GM21825 (cell line): ENCODE measurements around the gene TUFM.
"Not testable (repeated sequence)": the region's sequence is repeated elsewhere in the genome, so short reads cannot be mapped to it uniquely, and the experiment has no call there.

Source experiments
- ATAC-seq: cut with Tn5 transposase; IDR thresholded peaks from one replicate; pipeline ENCODE4 v1.9.1; 2021; ENCODE audit warnings: mild to moderate bottlenecking, moderate library complexity; ENCODE audit not compliant: unreplicated experiment

TUFM gene

GRCh38 chr16:28875134-28876018 is 29.2 kb upstream of the TUFM start:
- no peak for ATAC-seq

DNA sequence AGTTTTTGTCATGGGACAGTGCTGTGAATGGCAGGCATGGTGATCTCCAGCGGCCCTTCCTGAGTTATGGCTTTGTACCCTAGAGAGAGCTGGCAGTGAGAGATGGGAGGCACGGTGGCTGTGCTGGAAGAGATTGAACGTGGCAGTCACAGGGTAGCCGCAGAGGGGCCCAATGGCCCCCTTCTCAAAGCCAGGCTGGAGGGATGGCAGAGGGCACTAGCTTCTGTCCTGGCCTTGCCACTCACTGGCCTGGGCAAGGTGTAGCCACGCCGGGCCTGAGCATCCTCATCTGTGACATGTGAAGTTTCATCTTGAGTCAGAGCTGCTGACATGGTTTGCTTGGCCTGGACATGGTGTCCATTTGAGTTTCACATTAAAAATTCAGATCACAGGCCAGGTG is 28.3 kb upstream of the TUFM start:
- ATAC-seq, result no peak

DNA sequence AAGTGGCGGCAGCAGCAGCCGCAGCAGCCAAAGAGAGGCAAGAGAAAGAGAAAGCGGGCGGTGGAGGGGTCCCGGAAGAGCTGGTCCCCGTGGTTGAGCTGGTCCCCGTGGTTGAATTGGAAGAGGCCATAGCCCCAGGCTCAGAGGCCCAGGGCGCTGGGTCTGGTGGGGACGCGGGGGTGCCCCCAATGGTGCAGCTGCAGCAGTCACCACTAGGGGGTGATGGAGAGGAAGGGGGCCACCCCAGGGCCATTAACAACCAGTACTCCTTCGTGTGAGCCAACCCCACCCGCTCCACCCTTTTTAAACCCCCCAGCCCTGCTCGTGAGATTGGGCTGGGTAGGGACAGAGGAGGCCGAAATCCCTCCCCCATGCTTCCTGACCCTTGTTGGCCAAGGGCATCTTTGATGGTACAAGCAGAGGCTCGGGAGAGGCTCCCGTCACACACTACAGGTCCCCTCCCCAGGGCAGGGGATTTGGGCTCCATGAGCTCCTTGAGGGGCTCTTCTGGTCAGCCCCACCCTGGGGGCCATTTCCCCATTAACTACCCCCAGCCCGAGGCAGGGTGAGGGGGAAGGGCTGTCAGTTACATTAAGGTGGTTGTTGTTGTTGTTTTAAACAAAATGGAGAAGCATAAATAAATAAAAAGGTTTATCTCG is 27.5 kb upstream of the TUFM start:
- no peak for ATAC-seq

- ATAC-seq, result no peak
Measured at GRCh38 chr16:28872952-28873351, 26.8 kb upstream of the TUFM start.

DNA sequence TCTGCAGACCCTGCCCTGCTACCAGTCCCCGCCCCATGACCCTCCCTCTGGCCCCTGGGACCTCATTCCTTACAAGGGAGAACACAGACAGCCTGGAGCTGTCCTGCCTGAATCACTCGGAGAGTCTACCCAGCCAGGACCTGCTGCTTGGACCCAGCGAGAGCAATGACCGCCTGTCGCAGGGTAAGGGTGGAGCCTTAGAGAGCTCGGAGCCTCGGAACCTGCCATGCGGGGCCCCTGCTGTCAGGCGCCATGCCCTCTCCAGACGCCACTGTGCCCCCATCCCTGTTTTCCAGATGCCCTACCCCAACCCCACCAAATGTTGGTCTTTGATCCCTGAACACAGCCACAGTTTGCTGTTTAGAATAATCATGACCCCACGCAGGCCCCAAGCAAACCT is 23.1 kb upstream of the TUFM start:
- no peak for ATAC-seq

- not testable (repeated sequence) for ATAC-seq
Measured at GRCh38 chr16:28867646-28868045, 21.5 kb upstream of the TUFM start.

- ATAC-seq, result no peak
Measured at GRCh38 chr16:28867241-28867640, 21.1 kb upstream of the TUFM start.

DNA sequence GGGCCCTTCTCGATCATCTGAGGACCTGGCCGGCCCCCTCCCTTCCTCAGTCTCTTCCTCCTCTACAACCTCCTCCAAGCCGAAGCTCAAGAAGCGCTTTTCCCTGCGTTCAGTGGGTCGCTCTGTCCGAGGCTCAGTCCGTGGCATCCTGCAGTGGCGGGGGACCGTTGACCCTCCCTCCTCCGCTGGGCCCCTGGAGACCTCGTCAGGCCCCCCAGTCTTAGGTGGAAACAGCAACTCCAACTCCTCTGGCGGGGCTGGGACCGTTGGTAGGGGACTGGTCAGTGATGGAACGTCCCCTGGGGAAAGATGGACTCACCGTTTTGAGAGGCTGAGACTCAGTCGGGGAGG is 20.3 kb upstream of the TUFM start:
- no peak for ATAC-seq

- no peak for ATAC-seq
Measured at GRCh38 chr16:28865722-28866453, 19.7 kb upstream of the TUFM start.

- no peak for ATAC-seq
Measured at GRCh38 chr16:28865001-28865688, 19.0 kb upstream of the TUFM start.

- no peak for ATAC-seq
Measured at GRCh38 chr16:28863929-28864793, 18.0 kb upstream of the TUFM start.

DNA sequence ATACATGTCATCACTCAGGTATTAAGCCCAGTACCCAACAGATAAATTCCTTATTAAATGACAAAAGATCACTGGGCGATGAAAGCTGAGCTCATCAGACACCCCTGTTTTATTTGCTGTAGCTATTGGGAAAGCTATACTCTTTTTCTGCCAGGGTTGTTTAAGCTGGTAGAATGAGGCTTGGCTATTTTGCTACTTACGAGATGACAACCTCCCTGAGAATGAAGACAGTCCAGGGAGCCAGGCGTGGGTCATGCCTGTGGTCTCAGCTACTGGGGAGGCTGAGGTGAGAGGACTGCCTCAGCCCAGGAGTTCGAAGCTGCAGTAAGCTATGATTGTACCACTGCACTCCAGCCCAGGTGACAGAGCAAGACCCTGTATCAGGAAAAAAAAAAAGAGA is 13.2 kb upstream of the TUFM start:
- ATAC-seq, result no peak

DNA sequence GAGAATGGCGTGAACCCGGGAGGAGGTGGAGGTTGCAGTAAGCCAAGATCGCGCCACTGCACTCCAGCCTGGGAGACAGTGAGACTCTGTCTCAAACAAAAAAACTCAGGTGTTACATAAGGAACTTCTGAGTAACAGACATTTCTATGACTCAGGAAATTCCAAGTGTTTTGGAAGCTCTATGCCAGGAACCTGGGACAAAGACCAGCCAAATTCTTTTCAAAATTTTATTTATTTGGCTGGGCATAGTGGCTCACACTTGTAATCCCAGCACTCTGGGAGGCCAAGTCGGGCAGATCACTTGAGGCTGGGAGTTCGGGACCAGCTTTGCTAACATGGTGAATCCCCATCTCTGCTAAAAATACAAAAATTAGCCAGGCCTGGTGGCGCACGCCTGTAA is 12.3 kb upstream of the TUFM start:
- no peak for ATAC-seq

DNA sequence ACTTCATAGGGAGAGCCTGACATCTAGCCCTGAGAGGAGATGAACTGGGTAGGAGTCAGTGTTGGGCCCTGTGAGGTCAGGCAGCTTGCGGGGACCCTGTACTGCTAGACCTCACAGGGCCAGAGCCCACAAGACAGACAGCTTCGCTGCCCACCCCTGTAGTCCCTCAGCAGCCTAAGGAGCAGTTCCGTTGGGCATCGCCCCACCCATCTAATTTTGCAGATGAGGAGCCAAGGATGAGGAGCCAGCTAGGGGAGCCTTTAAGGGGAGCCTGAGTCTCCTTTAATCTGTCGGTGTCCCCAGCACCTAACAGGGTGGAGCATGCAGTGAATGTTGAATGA is 755 bp upstream of the TUFM start:
- ATAC-seq, result peak; percentile 2

DNA sequence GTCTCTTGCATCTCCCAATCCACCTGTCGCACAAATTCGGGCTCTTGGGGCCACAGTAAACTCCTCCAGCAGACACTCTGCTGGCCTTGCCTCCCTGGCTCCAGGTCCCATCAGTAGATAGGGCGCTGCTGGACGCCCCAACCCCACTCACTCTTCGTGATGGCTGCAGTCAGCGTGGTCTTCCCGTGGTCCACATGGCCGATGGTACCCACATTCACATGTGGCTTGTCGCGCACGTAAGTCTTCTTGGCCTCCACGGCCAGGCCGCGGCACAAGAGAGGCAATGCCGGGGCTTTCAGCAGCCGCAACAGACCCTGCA is 428 bp downstream of the TUFM start:
- ATAC-seq, result peak; percentile 4

DNA sequence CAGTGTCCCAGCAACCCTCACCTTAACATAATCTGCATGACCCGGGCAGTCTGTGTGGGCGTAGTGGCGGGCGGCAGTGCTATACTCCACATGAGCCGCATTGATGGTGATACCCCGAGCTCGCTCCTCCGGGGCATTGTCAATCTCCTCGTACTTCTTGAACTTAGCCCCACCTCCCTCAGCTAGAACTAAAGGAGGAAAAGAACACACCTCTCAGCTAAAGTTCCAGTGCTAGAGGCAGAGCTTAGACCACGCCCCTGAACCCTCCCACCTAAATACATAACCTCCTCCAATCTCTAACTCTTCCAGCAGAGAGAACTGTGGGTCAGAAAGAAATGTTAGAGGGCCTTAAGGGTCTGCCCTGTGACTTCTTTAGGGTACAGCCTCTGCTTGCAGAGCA is 855 bp downstream of the TUFM start:
- no peak for ATAC-seq

- no peak for ATAC-seq
Measured at GRCh38 chr16:28844226-28844885, 1.8 kb downstream of the TUFM start.

DNA sequence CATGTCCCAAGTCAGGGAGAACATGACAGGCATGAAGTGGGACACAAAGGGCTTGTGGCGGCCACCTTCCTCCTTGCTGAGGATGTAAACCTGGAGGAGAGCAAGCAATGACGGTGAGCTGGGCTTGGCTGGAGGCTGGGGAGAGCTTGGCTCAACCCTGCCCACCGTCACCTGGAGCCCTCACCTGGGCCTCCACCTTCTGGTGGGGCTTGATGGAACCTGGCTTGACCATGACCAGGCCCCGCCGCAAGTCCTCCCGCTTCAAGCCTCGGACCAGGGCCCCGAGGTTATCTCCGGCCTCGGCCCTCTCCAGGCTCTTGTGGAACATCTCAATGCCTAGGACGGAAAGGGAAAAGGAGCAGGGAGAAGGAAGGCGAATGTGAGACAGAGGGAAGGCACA is 2.4 kb downstream of the TUFM start:
- no peak for ATAC-seq

DNA sequence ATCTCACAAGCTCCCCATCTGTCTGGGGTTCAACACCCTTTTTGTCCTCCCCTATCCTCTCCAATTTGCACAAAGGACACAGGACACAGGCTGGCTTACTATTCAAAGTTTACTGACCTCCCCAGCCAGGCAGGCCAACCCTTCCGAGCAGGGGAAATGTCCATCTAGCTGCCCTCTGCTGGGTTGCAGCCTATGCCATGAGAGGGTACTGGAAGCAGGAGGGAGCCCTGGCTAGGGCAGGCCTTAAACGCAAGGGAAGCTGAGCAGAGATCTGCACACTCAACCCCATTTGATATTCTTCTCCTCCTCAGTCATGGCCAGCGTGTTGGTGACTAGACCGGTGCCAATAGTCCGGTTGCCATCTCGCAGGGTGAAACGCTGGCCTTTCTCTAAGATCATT is 3.5 kb downstream of the TUFM start:
- no peak for ATAC-seq

DNA sequence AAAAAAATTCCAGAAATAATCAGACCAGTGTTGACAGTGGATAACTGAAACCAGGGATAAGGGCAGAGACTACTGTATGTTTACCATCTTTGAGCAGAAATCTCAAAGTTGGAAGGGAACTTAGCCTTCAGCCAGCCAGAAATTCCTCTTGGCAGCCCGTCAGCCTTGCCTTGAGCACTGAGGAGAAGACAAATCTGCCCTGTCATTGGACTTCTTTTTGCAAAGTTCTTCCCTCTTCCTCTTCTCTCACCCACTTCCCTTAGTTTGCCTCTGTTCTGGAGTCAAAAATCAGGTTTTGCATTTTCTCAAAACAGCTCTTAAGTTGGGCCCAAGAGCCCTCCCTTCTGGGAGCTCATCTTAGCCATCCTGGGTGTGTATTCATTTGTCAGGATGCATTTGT is 6.2 kb downstream of the TUFM start:
- ATAC-seq, result no peak
